PC-3 (cell line): ENCODE data around the gene DCLK1.

Source experiments
- EZH2 ChIP-seq: fragments of 300-600 bp; sonication (generic); IDR thresholded peaks from one replicate; pipeline ENCODE4 v1.6.1; 2017; ENCODE audit warnings: antibody characterized with exemption, mild to moderate bottlenecking, low read length; ENCODE audit not compliant: unreplicated experiment
- EZH2phosphoT487 ChIP-seq: fragments of 300-600 bp; sonication (generic); IDR thresholded peaks from 2 replicates; pipeline ENCODE4 v1.6.1; 2018; ENCODE audit warnings: mild to moderate bottlenecking, antibody characterized with exemption, low read length, borderline replicate concordance
- TF ChIP-seq, protein P1 (sequence below): fragments of 300-600 bp; sonication (generic); conservative IDR thresholded peaks from 2 replicates; pipeline ENCODE4 v1.5.1; 2017; ENCODE audit warnings: antibody characterized with exemption, low read depth, mild to moderate bottlenecking, low read length

DNA sequence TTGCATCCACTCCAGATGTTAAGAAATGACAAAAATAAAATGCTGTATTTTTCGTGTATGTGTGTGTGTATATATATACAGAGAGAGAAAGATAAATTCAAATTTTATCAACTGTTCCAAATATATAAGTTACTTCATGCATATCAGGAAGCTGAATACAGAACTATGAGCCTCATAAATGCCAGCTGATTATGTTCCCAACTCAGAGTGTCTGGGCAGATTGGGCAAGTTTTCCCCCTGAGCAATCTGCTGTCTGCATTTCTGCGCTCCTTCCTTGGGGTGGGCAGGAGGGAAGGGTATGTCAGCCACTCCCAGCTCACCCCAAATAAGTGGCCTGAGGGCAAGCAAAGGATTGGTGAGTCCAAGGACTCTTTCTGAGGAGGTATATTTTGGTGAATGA, 154.1 kb downstream of the DCLK1 start:
- TF ChIP-seq, protein P1, sequence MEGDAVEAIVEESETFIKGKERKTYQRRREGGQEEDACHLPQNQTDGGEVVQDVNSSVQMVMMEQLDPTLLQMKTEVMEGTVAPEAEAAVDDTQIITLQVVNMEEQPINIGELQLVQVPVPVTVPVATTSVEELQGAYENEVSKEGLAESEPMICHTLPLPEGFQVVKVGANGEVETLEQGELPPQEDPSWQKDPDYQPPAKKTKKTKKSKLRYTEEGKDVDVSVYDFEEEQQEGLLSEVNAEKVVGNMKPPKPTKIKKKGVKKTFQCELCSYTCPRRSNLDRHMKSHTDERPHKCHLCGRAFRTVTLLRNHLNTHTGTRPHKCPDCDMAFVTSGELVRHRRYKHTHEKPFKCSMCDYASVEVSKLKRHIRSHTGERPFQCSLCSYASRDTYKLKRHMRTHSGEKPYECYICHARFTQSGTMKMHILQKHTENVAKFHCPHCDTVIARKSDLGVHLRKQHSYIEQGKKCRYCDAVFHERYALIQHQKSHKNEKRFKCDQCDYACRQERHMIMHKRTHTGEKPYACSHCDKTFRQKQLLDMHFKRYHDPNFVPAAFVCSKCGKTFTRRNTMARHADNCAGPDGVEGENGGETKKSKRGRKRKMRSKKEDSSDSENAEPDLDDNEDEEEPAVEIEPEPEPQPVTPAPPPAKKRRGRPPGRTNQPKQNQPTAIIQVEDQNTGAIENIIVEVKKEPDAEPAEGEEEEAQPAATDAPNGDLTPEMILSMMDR, result no peak
- TF ChIP-seq EZH2phosphoT487 (no peak), EZH2 (no peak)
